B cell (primary cell): ENCODE data around the gene WWTR1. TPM values are rescaled to one million over a fixed set of nuclear protein-coding genes. Genes with fewer than 3 reads are reported as not detected.

Experiments
- ATAC-seq: fragments of 200-7000 bp; cut with Tn5 transposase; one replicate; pipeline ENCODE4 v1.10.0; 2021; ENCODE audit warnings: low read depth, mild to moderate bottlenecking, moderate number of reproducible peaks, moderate library complexity
- CTCF ChIA-PET: fragments of 350-600 bp; sonication (Branson Sonifier 250); formaldehyde crosslinking; loops from one replicate; lab custom pipeline; 2021; ENCODE audit warnings: antibody characterized with exemption, inconsistent platforms; lab: Charles Lee
- POLR2A ChIA-PET: fragments of 350-600 bp; sonication (Branson Sonifier 250); formaldehyde crosslinking; loops from one replicate; lab custom pipeline; 2021; ENCODE audit warnings: antibody characterized with exemption; lab: Charles Lee
- DNase-seq: peaks from one replicate; pipeline ENCODE4 v3.0.0; 2013
- H2AFZ ChIP-seq: 2 replicates; pipeline ENCODE4 v1.6.1; 2012; ENCODE audit warnings: mild to moderate bottlenecking, low read depth, low read length; ENCODE audit not compliant: insufficient read depth, poor library complexity, severe bottlenecking
- H3K27ac ChIP-seq, 2 donors: 1 replicate in 1 of 2; 2 replicates in 1 of 2; pipeline ENCODE4 v1.5.1; 2012 to 2013; ENCODE audit warnings: low read length in 2 of 2, mild to moderate bottlenecking in 2 of 2, moderate library complexity in 1 of 2
- H3K27me3 ChIP-seq, 4 experiments: fragments of 200-600 bp in 1 of 4; sonication (generic) in 1 of 4; replicated peaks in 1 of 4; 1 replicate in 2 of 4; 2 replicates in 2 of 4; pipeline versions ENCODE4 v1.6.1 to v1.7.0; 2013 to 2016; ENCODE audit warnings: low read length in 3 of 4, mild to moderate bottlenecking in 2 of 4, mixed read lengths in 1 of 4, moderate library complexity in 1 of 4; ENCODE audit not compliant: insufficient read depth in 4 of 4, control insufficient read depth in 3 of 4; ENCODE audit errors: control extremely low read depth in 1 of 4
- H3K36me3 ChIP-seq, 2 experiments: replicated peaks in 1 of 2; 1 replicate in 1 of 2; 2 replicates in 1 of 2; pipeline versions ENCODE4 v1.6.1 to v1.7.1; 2013; ENCODE audit warnings: low read length in 1 of 2; ENCODE audit not compliant: insufficient read depth in 2 of 2, control insufficient read depth in 1 of 2; ENCODE audit errors: control extremely low read depth in 1 of 2, extremely low read depth in 1 of 2
- H3K4me1 ChIP-seq, 2 donors: fragments of 200-600 bp in 1 of 2; sonication (generic) in 1 of 2; 1 replicate in 1 of 2; 2 replicates in 1 of 2; pipeline versions ENCODE4 v1.5.1 to v1.6.1; 2013 to 2017; ENCODE audit warnings: low read length in 2 of 2; ENCODE audit not compliant: control insufficient read depth in 2 of 2, insufficient read depth in 2 of 2
- H3K4me2 ChIP-seq: replicated peaks from 2 replicates; pipeline ENCODE3; 2012; ENCODE audit warnings: mild to moderate bottlenecking, low read depth, low read length; ENCODE audit not compliant: poor library complexity, severe bottlenecking
- H3K4me3 ChIP-seq, 5 experiments: fragments of 200-600 bp in 1 of 5; sonication (generic) in 1 of 5; 1 replicate in 3 of 5; 2 replicates in 2 of 5; pipeline versions ENCODE4 v1.5.1 to v1.7.0; 2011 to 2016; ENCODE audit warnings: low read length in 4 of 5, mild to moderate bottlenecking in 4 of 5, low read depth in 2 of 5, control low read depth in 1 of 5, moderate library complexity in 1 of 5; ENCODE audit not compliant: insufficient read depth in 1 of 5; ENCODE audit errors: control extremely low read depth in 1 of 5, extremely low read depth in 1 of 5
- H3K79me2 ChIP-seq: fragments of 200-600 bp; sonication (generic); one replicate; pipeline ENCODE4 v1.6.0; 2016; ENCODE audit warnings: low read length; ENCODE audit not compliant: control insufficient read depth, insufficient read depth
- H3K9ac ChIP-seq: fragments of 200-600 bp; sonication (generic); 2 replicates; pipeline ENCODE4 v1.6.1; 2017; ENCODE audit warnings: mild to moderate bottlenecking, low read length, moderate library complexity
- H3K9me3 ChIP-seq, 3 donors: one replicate each; pipeline versions ENCODE4 v1.6.1 to v1.7.1; 2013; ENCODE audit warnings: low read length in 2 of 3; ENCODE audit not compliant: control insufficient read depth in 2 of 3, insufficient read depth in 1 of 3; ENCODE audit errors: control extremely low read depth in 1 of 3
- H4K20me1 ChIP-seq: 2 replicates; pipeline ENCODE4 v1.6.0; 2012; ENCODE audit warnings: mild to moderate bottlenecking, low read length; ENCODE audit not compliant: insufficient read depth, control insufficient read depth, poor library complexity, severe bottlenecking
- H3K27ac Mint-ChIP-seq: one replicate; pipeline ENCODE4 v1.8.0; 2021; ENCODE audit warnings: mixed read lengths
- H3K27me3 Mint-ChIP-seq: one replicate; pipeline ENCODE4 v1.8.0; 2021; ENCODE audit warnings: mixed read lengths
- H3K4me1 Mint-ChIP-seq: one replicate; pipeline ENCODE4 v1.8.0; 2021; ENCODE audit warnings: mixed read lengths
- H3K4me3 Mint-ChIP-seq: one replicate; pipeline ENCODE4 v1.8.0; 2021; ENCODE audit warnings: mixed read lengths
- H3K9me3 Mint-ChIP-seq: one replicate; pipeline ENCODE4 v1.8.0; 2022; ENCODE audit warnings: mixed read lengths; ENCODE audit not compliant: insufficient read depth
- EZH2 ChIP-seq: IDR thresholded peaks from 2 replicates; pipeline ENCODE4 v1.6.1; 2012; ENCODE audit warnings: borderline replicate concordance, low read depth, mild to moderate bottlenecking, moderate library complexity, low read length; ENCODE audit not compliant: insufficient read depth, poor library complexity, severe bottlenecking
- WGBS: methylation state at CpG from one replicate; pipeline ENCODE4 v1.1.5; 2013; ENCODE audit warnings: missing lambda C conversion rate; ENCODE audit not compliant: insufficient coverage; 5-methylcytosine and 5-hydroxymethylcytosine counted together
- intact Hi-C: fragments of 100-400 bp; cut with micrococcal nuclease; formaldehyde crosslinking; loops from one replicate; pipeline ENCODE4 v1.10.0; 2022
- polyA plus RNA-seq: library from polyadenylated mRNA; depleted of rRNA; stranded (reverse); fragments of >200 nt; gene quantifications from 2 replicates; pipeline ENCODE4 v1.2.3, GENCODE V29; 2012
- total RNA-seq, 2 donors: library from RNA; stranded (reverse); fragments of 120-200 nt in 1 of 2; gene quantifications; 1 replicate in 1 of 2; 2 replicates in 1 of 2; pipeline versions ENCODE4 v1.2.3 to v1.2.4, GENCODE V29; 2013 to 2022

WWTR1 gene
- total and polyA plus RNA-seq, 2 donors (not counting 1 experiment from before 2014, with no cell fraction given) = 0.79 to 2.3 TPM

- H3K9me3 Mint-ChIP-seq = no peaks in the 10 kb centered on the region
- no peaks in the 10 kb centered on the region for H3K4me1 ChIP-seq
- ChIA-PET POLR2A (no interaction called here), CTCF (interaction anchor here (1.0 kb wide), 1 partner anchor 194 kb away, joined by 7 read pairs; no protein-coding TSS in a partner anchor)
- H2AFZ ChIP-seq = no peak overlapping the region
- no peaks in the 10 kb centered on the region for H3K36me3 ChIP-seq
- peaks cover 5% of the 10 kb centered on the region for H3K27me3 Mint-ChIP-seq
- no peaks in the 10 kb centered on the region for H4K20me1 ChIP-seq
- no peak overlapping the region for H3K27ac Mint-ChIP-seq
- H3K4me3 ChIP-seq = no peak overlapping the region
- DNase-seq = no peak
- no peak overlapping the region for H3K4me3 Mint-ChIP-seq
- H3K79me2 ChIP-seq = no peaks in the 10 kb centered on the region
- H3K27ac ChIP-seq = no peak overlapping the region
- H3K9ac ChIP-seq = no peak overlapping the region
- TF ChIP-seq EZH2 = no peak
- intact Hi-C loops = no loop called here
- 97% methylated on average over 7 of the region's 11 CpGs for WGBS
- H3K27me3 ChIP-seq = no peaks in the 10 kb centered on the region
- no peak overlapping the region for H3K4me2 ChIP-seq
- no peak for ATAC-seq
- H3K4me1 Mint-ChIP-seq = no peaks in the 10 kb centered on the region
- H3K9me3 ChIP-seq = no peaks in the 10 kb centered on the region
These were observed 134.1 kb downstream of the WWTR1 start for GRCh38 chr3:149523512-149524299.

GRCh38 chr3:149519912-149520311, 137.9 kb downstream of the WWTR1 start:
- Histone ChIP-seq H3K9ac (no peak overlapping the region), H3K4me3 (no peak overlapping the region), H3K4me1 (no peaks in the 10 kb centered on the region), H3K36me3 (no peaks in the 10 kb centered on the region), H4K20me1 (no peaks in the 10 kb centered on the region), H3K79me2 (no peaks in the 10 kb centered on the region), H2AFZ (no peak overlapping the region), H3K4me2 (no peak overlapping the region), H3K27ac (no peak overlapping the region), H3K9me3 (no peaks in the 10 kb centered on the region), H3K27me3 (no peaks in the 10 kb centered on the region)
- WGBS = no CpG with 5 or more reads among the region's 3 CpGs
- POLR2A ChIA-PET = no interaction called here
- Mint-ChIP-seq H3K9me3 (no peaks in the 10 kb centered on the region), H3K27ac (no peak overlapping the region), H3K4me3 (no peak overlapping the region), H3K27me3 (peaks cover 5% of the 10 kb centered on the region), H3K4me1 (no peaks in the 10 kb centered on the region)
- TF ChIP-seq EZH2 = no peak
- ATAC-seq (no peak), DNase-seq (no peak)
- CTCF ChIA-PET = interaction anchor here (1.1 kb wide), 1 partner anchor 11 kb away, joined by 3 read pairs; no protein-coding TSS in a partner anchor
- intact Hi-C loops = no loop called here
